SIG-M5 (cell line): ENCODE data around the gene TSPAN1.

Experiments
- DNase-seq: peaks from one replicate; lab custom pipeline; 2025; lab: John Stamatoyannopoulos, UW

Gene TSPAN1

DNA sequence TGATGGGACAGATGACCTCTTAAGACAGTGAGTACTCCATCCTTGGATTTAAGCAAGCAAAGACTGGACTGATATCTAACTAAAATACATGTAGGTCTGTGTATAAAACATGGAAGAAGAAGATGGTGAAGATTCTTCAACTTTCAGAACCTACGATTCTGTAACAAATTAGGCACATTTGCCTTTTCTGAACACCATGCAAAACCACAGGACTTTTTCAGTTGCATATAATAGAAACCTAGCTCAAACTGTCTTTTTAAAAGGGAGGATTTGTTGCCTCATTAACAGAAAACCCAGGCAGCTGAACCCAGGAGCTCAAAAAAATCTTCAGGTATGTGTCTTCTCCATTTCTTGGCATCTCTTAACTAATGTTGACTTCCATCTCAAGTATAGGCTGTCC lies 14.7 kb upstream of the TSPAN1 start:
- no peak for DNase-seq

- DNase-seq: no peak
Observed at GRCh38 chr1:46166521-46167462, 8.1 kb upstream of the TSPAN1 start.

DNA sequence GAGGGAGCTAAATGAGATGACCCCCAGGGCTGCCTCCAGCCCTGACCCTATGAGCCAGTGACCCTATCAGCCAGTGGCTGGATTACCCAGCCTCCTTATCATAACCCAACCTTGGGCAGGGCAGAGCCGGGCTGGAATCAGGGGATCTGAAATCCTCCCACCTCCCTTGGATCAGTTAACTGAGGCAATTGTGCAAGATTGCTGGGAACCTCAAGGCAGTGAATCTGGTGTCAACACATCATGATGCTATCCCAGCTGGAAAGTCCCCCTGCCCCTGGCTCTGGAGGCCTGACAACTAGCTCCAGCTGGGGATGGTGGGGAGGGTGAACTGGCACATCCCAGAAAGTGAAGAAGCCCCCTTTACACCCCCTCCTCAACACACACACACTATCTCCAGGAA lies 6.4 kb upstream of the TSPAN1 start:
- no peak for DNase-seq

DNA sequence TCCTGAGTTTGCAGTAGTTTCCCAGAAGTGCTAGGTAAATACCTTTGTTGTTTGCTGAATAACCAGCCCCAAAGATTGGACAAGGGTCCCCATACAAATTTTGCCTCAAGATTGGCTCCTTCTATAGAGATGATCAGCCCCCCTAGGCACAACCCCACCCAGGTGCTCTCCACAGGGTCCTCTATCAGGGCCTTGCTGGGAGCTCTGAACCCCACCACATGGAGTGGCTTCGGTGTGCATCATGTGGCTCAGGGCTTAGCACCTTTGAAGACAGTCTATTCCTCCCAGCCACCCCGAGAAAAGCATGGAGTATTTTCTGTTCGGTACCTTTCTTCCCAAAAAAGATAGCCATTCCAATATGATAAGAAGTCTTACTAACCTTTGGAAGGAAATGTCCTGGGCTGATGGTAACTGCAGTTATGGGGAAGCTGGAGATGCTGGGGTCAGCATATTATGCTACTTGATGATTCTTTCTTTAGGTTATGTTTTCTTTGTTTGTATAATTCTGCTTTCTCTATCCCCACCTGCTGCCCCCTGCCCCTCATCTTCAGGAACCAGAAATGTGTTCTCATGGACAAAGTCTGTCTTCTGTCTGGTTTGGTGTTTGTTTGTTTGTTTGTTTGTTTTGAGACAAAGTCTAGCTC lies 5.0 kb upstream of the TSPAN1 start:
- DNase-seq: no peak

GRCh38 chr1:46171351-46171750 lies 3.5 kb upstream of the TSPAN1 start:
- DNase-seq: no peak

DNA sequence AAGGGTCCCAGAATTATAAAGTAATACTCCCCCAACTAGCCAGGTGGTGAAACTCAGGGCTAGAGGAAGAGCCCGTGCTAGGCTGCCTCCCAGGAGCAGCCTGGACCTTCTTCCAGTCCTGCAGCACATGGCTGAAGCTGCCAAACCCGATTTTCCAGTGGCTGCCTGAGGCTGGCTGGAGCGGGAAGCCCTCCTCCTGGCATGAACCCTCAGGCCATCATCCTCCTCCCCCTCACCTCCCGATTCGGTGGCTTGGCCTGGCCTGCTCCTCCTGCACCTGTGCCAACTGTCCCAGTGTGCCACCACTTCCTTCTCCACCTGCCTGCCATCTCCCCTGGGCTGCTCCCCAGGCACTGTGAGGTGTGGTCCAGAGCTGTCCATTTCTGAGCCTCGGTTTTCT lies 3.0 kb upstream of the TSPAN1 start:
- no peak for DNase-seq

GRCh38 chr1:46172321-46172720 lies 2.6 kb upstream of the TSPAN1 start:
- DNase-seq: no peak

DNA sequence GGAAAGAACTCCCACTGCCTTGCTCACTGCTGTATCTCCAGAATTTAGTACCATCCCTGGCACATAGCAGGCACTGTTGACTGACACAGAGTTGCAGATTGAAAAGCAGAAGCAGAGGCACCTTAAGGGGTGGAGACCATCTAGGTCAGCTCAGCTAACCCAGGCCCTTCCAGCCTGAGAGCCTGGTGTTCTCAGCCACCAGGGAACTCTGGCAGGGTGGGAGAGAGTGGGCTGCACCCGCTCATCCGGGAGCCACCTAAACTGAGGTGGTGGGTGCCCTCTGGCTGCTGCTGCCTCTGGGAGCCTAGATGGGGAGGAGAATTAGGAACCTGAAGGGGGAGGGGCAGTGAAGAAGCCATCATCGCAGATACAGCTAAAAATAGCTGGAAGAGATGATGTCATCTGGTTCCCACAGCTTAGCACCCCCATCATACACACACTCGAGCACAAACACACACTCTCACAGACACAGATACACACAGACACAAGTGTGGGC lies 1.5 kb upstream of the TSPAN1 start:
- DNase-seq: no peak

GRCh38 chr1:46175243-46175642 lies 356 bp downstream of the TSPAN1 start:
- DNase-seq: no peak

DNA sequence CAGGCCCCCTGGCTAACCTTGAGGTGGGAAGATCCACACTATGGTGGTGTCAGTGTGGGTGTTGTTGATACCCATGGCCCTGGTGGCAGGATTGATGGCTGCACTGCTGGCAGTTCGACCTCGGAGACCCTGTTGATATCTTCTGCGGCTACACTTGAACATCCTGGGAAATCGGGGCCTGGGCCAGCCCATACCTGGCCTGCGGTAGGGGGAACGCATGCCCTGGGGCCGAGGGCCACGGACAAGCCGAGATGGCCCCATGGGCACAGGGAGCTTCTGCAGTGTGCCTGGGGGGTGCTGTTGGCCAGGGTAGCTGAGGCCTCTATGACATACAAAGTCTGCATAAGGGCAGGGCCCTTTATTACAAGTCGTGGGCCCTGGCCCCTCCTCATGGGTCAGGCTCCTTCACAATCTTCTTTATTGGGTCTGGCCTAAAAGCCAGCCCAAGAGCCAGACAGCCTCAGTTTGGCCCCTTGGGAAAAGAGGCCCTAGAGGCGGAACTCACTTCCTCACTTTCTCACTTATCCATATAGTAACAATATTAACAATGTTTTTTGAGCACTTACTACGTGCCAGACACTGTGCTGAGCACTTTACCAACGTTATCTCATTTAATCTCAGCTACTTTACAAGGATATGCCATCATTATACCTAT lies 1.5 kb downstream of the TSPAN1 start, which contains the start of gene P3R3URF:
TSS of gene P3R3URF (minus strand) at position 278 of the 655 bp plus-strand sequence. CDS start at position 261, 17 bp downstream.
- no peak for DNase-seq

DNA sequence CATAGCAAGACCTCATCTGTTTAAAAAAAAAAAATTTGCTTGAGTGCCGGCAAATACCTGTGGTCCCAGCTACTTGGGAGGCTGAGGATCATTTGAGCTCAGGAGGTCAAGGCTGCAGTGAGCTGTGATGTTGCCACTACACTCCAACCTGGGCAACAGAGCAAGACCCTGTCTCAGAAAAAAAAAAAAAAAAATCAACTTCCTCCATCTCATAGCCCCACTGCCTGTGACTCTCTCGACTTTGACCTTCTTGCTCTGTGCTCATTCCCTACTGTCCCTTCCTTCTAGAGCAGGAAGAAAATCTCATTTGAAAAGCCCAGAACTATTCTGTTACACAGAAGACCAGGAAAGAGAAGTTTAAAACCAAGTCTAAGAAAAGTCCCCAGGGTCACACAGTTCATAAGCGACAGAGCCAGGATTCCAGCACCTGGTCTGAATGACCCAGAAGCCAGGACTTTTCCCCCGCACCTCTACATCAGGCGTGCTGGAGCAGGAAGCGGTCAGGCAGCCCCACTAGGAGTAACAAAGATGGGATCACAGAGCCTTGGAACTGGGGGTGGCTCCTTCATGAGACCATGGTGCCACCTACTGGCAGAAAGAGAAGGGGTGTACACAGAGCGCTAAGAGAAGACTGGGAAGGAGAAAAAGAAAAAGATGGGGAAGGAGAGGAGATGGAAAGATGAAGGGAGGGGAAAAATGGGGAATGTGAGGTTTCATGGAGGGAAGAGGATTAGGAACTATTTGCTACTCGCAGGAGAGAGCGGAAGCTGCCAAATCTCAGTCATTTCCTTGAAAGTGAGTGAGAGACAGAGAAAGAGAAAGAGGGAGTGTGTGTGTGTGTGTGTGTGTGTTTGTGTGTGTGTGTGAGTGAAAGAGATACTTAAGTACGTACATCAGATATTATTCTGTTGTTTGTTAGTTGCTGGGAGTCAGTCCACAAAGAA lies 4.5 kb downstream of the TSPAN1 start:
- DNase-seq: no peak

DNA sequence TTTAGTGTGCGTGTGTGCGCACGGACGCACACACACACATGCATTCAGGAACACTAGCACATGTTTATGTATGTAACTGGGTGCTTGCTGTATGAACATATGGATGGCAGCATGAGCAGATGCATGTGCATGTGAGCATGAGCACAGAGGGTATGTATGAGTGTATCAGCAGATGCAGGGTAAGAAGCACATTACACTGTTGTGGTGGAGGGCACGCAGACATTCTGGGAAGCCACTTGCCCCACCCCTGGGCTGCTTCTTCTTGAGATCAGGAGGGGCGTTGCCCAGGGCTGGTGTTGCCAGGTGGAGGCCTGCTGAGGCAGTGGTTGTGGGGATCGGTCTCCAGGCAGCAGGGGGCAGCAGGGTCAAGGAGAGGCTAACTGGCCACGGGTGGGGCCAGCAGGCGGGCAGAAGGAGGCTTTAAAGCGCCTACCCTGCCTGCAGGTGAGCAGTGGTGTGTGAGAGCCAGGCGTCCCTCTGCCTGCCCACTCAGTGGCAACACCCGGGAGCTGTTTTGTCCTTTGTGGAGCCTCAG lies 5.3 kb downstream of the TSPAN1 start:
- DNase-seq: no peak

- DNase-seq: no peak
Observed at GRCh38 chr1:46181343-46182260, 6.7 kb downstream of the TSPAN1 start.

DNA sequence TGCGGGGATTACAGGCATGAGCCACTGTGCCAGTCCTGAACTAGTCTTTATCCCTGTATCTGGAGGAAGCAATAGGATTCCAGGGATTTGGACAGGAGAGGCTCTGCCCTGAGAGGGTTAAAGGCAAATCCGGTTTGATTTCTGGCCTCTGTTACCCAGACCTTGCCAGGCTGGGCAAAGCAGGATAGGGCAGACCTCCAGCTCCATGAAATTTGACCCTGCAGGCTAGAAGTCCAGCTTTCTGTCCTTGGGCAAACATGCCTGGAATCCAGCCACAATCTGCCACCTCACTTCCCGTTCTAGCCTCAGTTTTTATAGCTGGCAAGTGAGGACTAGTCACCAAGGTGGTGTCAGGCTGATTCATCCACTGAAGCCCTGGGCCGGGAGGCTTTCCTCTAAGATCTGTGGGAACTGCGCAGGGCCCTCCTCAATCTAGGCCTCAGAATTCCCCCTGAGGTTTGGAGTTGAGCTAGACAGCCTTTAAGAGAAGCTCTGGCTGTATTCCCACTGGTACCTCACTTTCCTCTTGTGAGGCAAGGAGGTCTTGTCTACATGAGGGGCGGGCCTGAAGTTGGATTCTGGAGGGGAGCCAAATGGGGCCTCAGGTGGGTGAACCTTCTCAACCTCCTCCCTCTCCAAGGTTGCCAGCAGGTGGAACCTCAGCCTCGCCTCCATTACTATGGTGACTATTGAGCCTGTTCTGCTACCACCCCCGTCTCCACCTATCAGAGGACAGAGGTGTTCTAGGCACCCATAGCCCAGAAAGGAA lies 8.4 kb downstream of the TSPAN1 start:
- DNase-seq: no peak

- DNase-seq: no peak
Observed at GRCh38 chr1:46183926-46184557, 9.2 kb downstream of the TSPAN1 start.

- DNase-seq: no peak
Observed at GRCh38 chr1:46184920-46185658, 10.2 kb downstream of the TSPAN1 start.

GRCh38 chr1:46186076-46186475 lies 11.2 kb downstream of the TSPAN1 start:
- DNase-seq: no peak
